OCI-LY1 (cell line): Measurements from ENCODE around the gene MAP4K3.

Experiments used
- H2AFZ ChIP-seq: fragments of 200-600 bp; sonication (generic), shearing (Covaris generic); 2 replicates; pipeline ENCODE4 v1.6.0; 2014; ENCODE audit warnings: antibody characterized with exemption, mild to moderate bottlenecking, low read length
- H3F3A ChIP-seq: fragments of 200-600 bp; sonication (generic), shearing (Covaris generic); 2 replicates; pipeline ENCODE4 v1.6.0; 2014; ENCODE audit warnings: mild to moderate bottlenecking, antibody characterized with exemption, low read length, moderate library complexity; ENCODE audit not compliant: insufficient read depth
- H3K27ac ChIP-seq: fragments of 200-600 bp; sonication (generic); 2 replicates; pipeline ENCODE4 v1.5.1; 2014; ENCODE audit warnings: low read length, mixed run types, mild to moderate bottlenecking, low read depth; ENCODE audit not compliant: poor library complexity, severe bottlenecking
- H3K27me3 ChIP-seq: fragments of 200-600 bp; sonication (generic); 2 replicates; pipeline ENCODE4 v1.6.0; 2014; ENCODE audit warnings: antibody characterized with exemption, mild to moderate bottlenecking, low read length, moderate library complexity; ENCODE audit not compliant: insufficient read depth
- H3K36me3 ChIP-seq: fragments of 200-600 bp; sonication (generic); 2 replicates; pipeline ENCODE4 v1.6.1; 2014; ENCODE audit warnings: mild to moderate bottlenecking, antibody characterized with exemption, low read length, moderate library complexity, mixed read lengths; ENCODE audit not compliant: insufficient read depth
- H3K4me1 ChIP-seq: fragments of 200-600 bp; sonication (generic); 2 replicates; pipeline ENCODE4 v1.5.1; 2014; ENCODE audit warnings: mild to moderate bottlenecking, low read length, moderate library complexity; ENCODE audit not compliant: insufficient read depth, severe bottlenecking
- H3K4me2 ChIP-seq: fragments of 200-600 bp; sonication (generic), shearing (Covaris generic); 2 replicates; pipeline ENCODE4 v1.6.1; 2014; ENCODE audit warnings: low read length
- H3K4me3 ChIP-seq: fragments of 200-600 bp; sonication (generic); 2 replicates; pipeline ENCODE4 v1.5.1; 2014; ENCODE audit warnings: low read length, low read depth, mild to moderate bottlenecking, mixed read lengths; ENCODE audit not compliant: poor library complexity, severe bottlenecking
- H3K79me2 ChIP-seq: fragments of 200-600 bp; shearing (Covaris generic); 2 replicates; pipeline ENCODE4 v1.6.1; 2016; ENCODE audit warnings: mixed run types, low read length, mixed read lengths; ENCODE audit not compliant: insufficient read depth
- H3K9ac ChIP-seq: fragments of 200-600 bp; sonication (generic), shearing (Covaris generic); 2 replicates; pipeline ENCODE4 v1.6.1; 2014; ENCODE audit warnings: mild to moderate bottlenecking, low read length, mixed read lengths
- H3K9me2 ChIP-seq: fragments of 200-600 bp; sonication (generic), shearing (Covaris generic); 2 replicates; pipeline ENCODE4 v1.6.1; 2014; ENCODE audit warnings: low read depth, mild to moderate bottlenecking, low read length, mixed read lengths
- H3K9me3 ChIP-seq: fragments of 200-600 bp; shearing (Covaris generic); 2 replicates; pipeline ENCODE4 v1.6.1; 2014; ENCODE audit warnings: low read length, mixed read lengths
- H4K20me1 ChIP-seq: fragments of 200-600 bp; sonication (generic), shearing (Covaris generic); 2 replicates; pipeline ENCODE4 v1.6.0; 2016; ENCODE audit warnings: mild to moderate bottlenecking, low read length; ENCODE audit not compliant: insufficient read depth
- CTCF ChIP-seq: fragments of 200-600 bp; sonication (generic), shearing (Covaris generic); IDR thresholded peaks from 2 replicates; pipeline ENCODE4 v1.5.1; 2017; ENCODE audit warnings: mild to moderate bottlenecking, antibody characterized with exemption, low read length, moderate library complexity, mixed read lengths
- EZH2 ChIP-seq: fragments of 200-600 bp; sonication (generic), shearing (Covaris generic); IDR thresholded peaks from 2 replicates; pipeline ENCODE4 v1.8.0; 2017; ENCODE audit warnings: borderline replicate concordance, mixed run types, mild to moderate bottlenecking, antibody characterized with exemption, low read length, moderate library complexity, mixed read lengths

The MAP4K3 gene

GRCh38 chr2:39313575-39313974, 123.5 kb downstream of the MAP4K3 start:
- no peaks in the 10 kb centered on the region for H3K9me3 ChIP-seq
- no peaks in the 10 kb centered on the region for H3K79me2 ChIP-seq
- no peak overlapping the region for H2AFZ ChIP-seq
- peaks cover 17% of the 10 kb centered on the region; the same call in 1 of the 2 replicates for H3K36me3 ChIP-seq
- H3F3A ChIP-seq: no peaks in the 10 kb centered on the region
- no peaks in the 10 kb centered on the region for H3K9me2 ChIP-seq
- H4K20me1 ChIP-seq: no peaks in the 10 kb centered on the region
- H3K4me1 ChIP-seq: no peaks in the 10 kb centered on the region
- H3K27me3 ChIP-seq: no peaks in the 10 kb centered on the region
- no peak for TF ChIP-seq EZH2
- no peak for TF ChIP-seq CTCF
- no peak overlapping the region for H3K27ac ChIP-seq
- H3K4me3 ChIP-seq: no peak overlapping the region
- H3K9ac ChIP-seq: no peak overlapping the region
- H3K4me2 ChIP-seq: no peak overlapping the region

GRCh38 chr2:39311469-39311868, 125.6 kb downstream of the MAP4K3 start:
- peaks cover 17% of the 10 kb centered on the region; the same call in 1 of the 2 replicates for H3K36me3 ChIP-seq
- H3K4me1 ChIP-seq: no peaks in the 10 kb centered on the region
- no peaks in the 10 kb centered on the region for H3F3A ChIP-seq
- H2AFZ ChIP-seq: no peak overlapping the region
- H3K4me2 ChIP-seq: no peak overlapping the region
- no peak overlapping the region for H3K27ac ChIP-seq
- no peak overlapping the region for H3K4me3 ChIP-seq
- no peak overlapping the region for H3K9ac ChIP-seq
- H4K20me1 ChIP-seq: no peaks in the 10 kb centered on the region
- no peaks in the 10 kb centered on the region for H3K9me2 ChIP-seq
- TF ChIP-seq EZH2: no peak
- no peak for TF ChIP-seq CTCF
- no peaks in the 10 kb centered on the region for H3K27me3 ChIP-seq
- H3K9me3 ChIP-seq: no peaks in the 10 kb centered on the region
- H3K79me2 ChIP-seq: no peaks in the 10 kb centered on the region

GRCh38 chr2:39308778-39309177, 128.3 kb downstream of the MAP4K3 start:
- Histone ChIP-seq H3K27ac (no peak overlapping the region), H3K27me3 (no peaks in the 10 kb centered on the region), H3K9me3 (no peaks in the 10 kb centered on the region), H2AFZ (no peak overlapping the region), H3K4me2 (no peak overlapping the region), H3K9me2 (no peaks in the 10 kb centered on the region), H4K20me1 (no peaks in the 10 kb centered on the region), H3F3A (no peaks in the 10 kb centered on the region), H3K4me3 (no peak overlapping the region), H3K9ac (no peak overlapping the region), H3K36me3 (peaks cover 17% of the 10 kb centered on the region; the same call in 1 of the 2 replicates), H3K79me2 (no peaks in the 10 kb centered on the region), H3K4me1 (no peaks in the 10 kb centered on the region)
- TF ChIP-seq EZH2 (no peak), CTCF (no peak)
